Stimulated activated CD4-positive, alpha-beta T cell treated with anti-CD3 and anti-CD28 coated beads, TNF-alpha, amount 100 ng/mL, for 4 hours (primary cell): Measurements from ENCODE around the gene DDRGK1.

Source experiments
- DNase-seq, 3 experiments: peaks; one replicate each; pipeline ENCODE4 v3.0.0-alpha.2; 2020; ENCODE audit warnings: low read depth in 3 of 3

Gene DDRGK1

DNA sequence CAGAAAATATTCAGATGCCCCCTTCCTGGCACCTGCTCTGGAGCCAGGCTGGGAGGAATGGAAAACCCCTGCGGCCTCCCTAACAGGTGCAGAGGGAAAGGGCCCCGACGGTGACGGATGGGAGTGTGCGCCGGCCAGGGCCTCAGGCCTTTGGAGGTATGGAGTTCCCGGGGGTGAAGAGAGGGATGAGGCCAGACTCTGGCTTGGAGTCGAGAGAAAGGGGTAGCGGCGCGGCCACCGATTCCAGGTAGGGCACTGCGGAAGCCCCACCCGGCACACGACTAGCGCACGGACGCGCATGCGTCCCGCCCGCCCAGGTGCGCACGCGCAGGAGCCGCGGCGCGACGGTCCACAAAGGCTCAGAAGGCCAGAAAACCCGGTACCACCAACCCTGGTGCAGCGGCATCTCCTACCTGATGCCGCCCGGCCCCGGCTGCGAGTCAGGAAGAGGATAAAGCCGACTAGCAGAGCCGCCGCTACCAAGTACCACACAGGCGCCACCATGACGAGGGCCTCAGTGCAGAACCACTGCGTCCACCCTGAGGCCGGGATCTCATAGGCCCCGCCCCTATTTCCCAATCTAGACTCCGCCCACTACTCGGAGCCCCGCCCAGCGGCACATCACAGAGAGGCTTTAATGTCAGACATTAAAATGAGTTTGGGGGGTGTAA, at the start of gene DDRGK1:
DDRGK1 (minus strand) TSS at position 559 of the 671 bp plus-strand sequence; CDS start at position 504, 55 bp downstream.
- peak; percentile 85 to 89 (median 88) for DNase-seq

GRCh38 chr20:3251806-3252205, 47.3 kb upstream of the DDRGK1 start:
- DNase-seq = no peak

- no peak for DNase-seq
Measured at GRCh38 chr20:3250091-3250504, 45.6 kb upstream of the DDRGK1 start.

DNA sequence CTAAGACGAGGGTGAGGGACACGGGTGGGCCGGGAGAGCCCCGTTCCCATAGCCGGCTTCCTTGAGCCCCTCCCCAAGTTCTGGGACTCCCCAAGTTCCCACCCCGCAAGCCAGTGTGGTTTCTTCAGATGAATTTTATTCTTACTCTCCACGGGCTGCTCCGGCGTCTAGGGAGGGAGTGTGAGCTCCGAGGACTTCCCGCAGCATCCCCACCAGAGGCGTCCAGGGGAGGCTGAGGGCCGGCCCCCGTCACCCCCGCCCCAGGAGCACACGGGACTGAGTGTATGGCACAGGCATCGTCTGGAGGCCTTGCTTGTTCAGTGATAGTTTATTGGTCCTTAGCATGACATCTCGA, 44.5 kb upstream of the DDRGK1 start:
- DNase-seq = no peak

- DNase-seq = no peak
Measured at GRCh38 chr20:3248167-3248992, 43.9 kb upstream of the DDRGK1 start.

DNA sequence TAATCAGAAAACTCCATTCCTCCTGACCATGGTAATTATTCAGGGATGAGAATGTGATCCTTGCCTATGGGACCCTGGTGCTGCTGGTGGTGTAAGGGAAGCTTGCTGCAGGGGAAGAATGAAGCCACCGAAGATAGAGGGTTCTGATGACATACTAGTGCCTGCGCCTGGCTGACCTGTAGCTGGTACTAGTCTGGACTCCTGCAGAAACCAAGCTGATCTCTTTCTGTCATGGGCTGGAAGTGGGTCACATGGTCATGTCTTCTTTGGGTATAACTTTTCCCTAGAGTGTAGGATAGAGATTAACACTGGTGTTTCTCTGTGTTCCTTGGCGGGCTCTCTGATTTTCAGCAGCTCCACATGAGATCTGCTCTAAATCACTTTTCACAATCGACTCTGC, 43.2 kb upstream of the DDRGK1 start:
- DNase-seq = no peak

GRCh38 chr20:3246682-3247081, 42.2 kb upstream of the DDRGK1 start:
- no peak for DNase-seq

- no peak for DNase-seq
Measured at GRCh38 chr20:3245711-3246110, 41.2 kb upstream of the DDRGK1 start.

- no peak for DNase-seq
Measured at GRCh38 chr20:3245156-3245555, 40.7 kb upstream of the DDRGK1 start.

DNA sequence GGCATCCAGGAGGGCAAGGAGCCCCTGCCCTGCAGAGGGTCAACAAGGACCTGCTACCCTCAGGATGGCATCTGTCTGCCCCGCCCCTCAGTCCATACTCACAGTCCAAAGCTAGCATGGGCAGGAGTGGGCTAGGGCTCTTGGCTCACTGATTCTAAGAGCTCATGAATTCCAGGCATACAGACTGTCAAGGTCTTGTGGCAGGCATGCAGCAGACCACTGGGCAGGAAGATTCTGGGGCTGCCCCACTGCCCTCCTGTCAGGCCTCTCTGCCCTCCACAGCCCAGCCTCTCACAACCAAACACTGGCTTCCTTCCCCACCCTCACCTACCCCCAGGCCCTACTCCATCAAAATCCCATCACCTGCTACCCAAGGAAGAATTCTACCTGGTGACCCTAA, 40.1 kb upstream of the DDRGK1 start:
- DNase-seq = no peak

- no peak for DNase-seq
Measured at GRCh38 chr20:3243718-3244358, 39.4 kb upstream of the DDRGK1 start.

GRCh38 chr20:3242172-3242692, 37.8 kb upstream of the DDRGK1 start:
- no peak for DNase-seq

GRCh38 chr20:3240776-3241363, 36.4 kb upstream of the DDRGK1 start:
- DNase-seq = no peak

GRCh38 chr20:3239867-3240775, 35.6 kb upstream of the DDRGK1 start:
- no peak for DNase-seq

- no peak for DNase-seq
Measured at GRCh38 chr20:3239026-3239866, 34.8 kb upstream of the DDRGK1 start, which contains the start of gene SLC4A11. SLC4A11 (minus strand) TSS chr20:3239190; CDS start chr20:3239137, 53 bp downstream.

GRCh38 chr20:3238616-3239025, 34.1 kb upstream of the DDRGK1 start:
- DNase-seq = peak in 1 of 3 experiments; percentile 18

DNA sequence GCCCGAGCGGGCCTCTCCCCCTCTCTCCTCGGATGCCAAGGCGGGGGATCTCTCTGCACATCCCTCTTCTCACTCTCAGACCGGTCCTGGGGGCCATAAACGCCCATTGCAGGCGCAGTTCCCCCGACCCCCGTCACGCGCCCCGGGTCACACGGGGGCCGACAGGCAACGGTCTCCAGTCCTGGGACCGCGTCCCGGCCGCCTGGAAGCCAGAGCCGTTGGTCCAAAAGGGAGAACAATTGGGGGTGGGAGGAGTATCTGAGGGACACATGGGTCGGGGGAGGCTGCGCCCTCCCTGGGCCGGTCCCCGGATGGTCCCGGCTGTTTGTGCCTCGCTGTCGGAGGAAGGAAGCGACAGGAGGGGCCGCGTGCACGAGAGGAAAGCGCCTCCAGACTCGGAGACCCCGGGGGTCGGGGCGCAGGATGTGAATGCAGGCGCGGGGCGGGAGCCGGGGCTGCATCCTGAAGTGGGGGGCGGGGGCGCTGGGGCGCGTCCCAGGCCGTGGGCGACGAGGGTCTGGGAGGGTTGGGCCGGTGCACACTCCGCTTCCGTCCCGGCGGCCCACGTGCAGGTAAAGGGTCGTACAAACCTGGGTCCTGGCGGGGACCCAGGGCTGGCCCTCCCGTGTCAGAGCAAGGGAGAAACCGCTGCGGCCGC, 33.6 kb upstream of the DDRGK1 start:
- DNase-seq = no peak

- no peak for DNase-seq
Measured at GRCh38 chr20:3237011-3237957, 32.8 kb upstream of the DDRGK1 start.
